Heart right ventricle (tissue), 16 donors: ENCODE results near the gene CERS6. TPM values are rescaled to one million over a fixed set of nuclear protein-coding genes. Genes with fewer than 3 reads are reported as not detected.
"Not testable (repeated sequence)": the region's sequence is repeated elsewhere in the genome, so short reads cannot be mapped to it uniquely, and the experiment has no call there.

Source experiments
- ATAC-seq, 8 donors: fragments of 200-7000 bp; cut with Tn5 transposase; one replicate each; pipeline ENCODE4 v1.9.1; 2020; ENCODE audit warnings: mild to moderate bottlenecking in 8 of 8, moderate library complexity in 8 of 8, moderate number of reproducible peaks in 1 of 8
- DNase-seq, 2 donors: peaks; one replicate each; pipeline ENCODE4 v3.0.0-alpha.2; 2020
- H3K27ac ChIP-seq, 10 donors: fragments of 200-600 bp; sonication (generic) in 2 of 10; one replicate each; pipeline versions ENCODE4 v1.5.0 to v1.8.0; 2020 to 2022; ENCODE audit warnings: mild to moderate bottlenecking in 3 of 10
- H3K27me3 ChIP-seq, 7 donors: fragments of 200-600 bp; one replicate each; pipeline ENCODE4 v1.8.0; 2021 to 2022; ENCODE audit warnings: mild to moderate bottlenecking in 2 of 7
- H3K36me3 ChIP-seq, 9 donors: fragments of 200-600 bp; sonication (generic) in 1 of 9; one replicate each; pipeline versions ENCODE4 v1.5.0 to v1.8.0; 2020 to 2022; ENCODE audit warnings: mild to moderate bottlenecking in 2 of 9
- H3K4me1 ChIP-seq, 9 donors: fragments of 200-600 bp; sonication (generic) in 1 of 9; one replicate each; pipeline versions ENCODE4 v1.5.0 to v1.8.0; 2020 to 2022; ENCODE audit warnings: mild to moderate bottlenecking in 4 of 9
- H3K4me3 ChIP-seq, 10 donors: fragments of 200-600 bp; sonication (generic) in 2 of 10; one replicate each; pipeline versions ENCODE4 v1.5.0 to v1.8.0; 2020 to 2022; ENCODE audit warnings: mild to moderate bottlenecking in 7 of 10, moderate library complexity in 2 of 10
- H3K9me3 ChIP-seq, 11 donors: fragments of 200-600 bp in 10 of 11; sonication (generic) in 2 of 11; one replicate each; pipeline versions ENCODE4 v1.5.0 to v1.8.0; 2013 to 2022; ENCODE audit warnings: mild to moderate bottlenecking in 2 of 11, control low read depth in 1 of 11, moderate library complexity in 1 of 11
- WGBS, 2 donors: extraction: QIAGEN DNeasy Blood & Tissue Kit; methylation state at CpG; one replicate each; pipeline ENCODE4 v1.1.7; 2013; ENCODE audit warnings: inconsistent platforms in 1 of 2; 5-methylcytosine and 5-hydroxymethylcytosine counted together
- intact Hi-C, 10 donors: fragments of 100-400 bp; cut with DNase I; formaldehyde crosslinking; loops; one replicate each; pipeline versions ENCODE4 v1.11.1 to v1.14.2; 2022
- polyA plus RNA-seq, 2 donors: library from polyadenylated mRNA; stranded (reverse); fragments of 200-250 nt; gene quantifications; one replicate each; pipeline ENCODE4 v1.2.3, GENCODE V29; 2013
- total RNA-seq, 10 donors: library from RNA; stranded (reverse); fragmentation: NEBNext Ultra II Directional in 3 of 10; extraction: Animal tissue kit (Norgen Biotek cat#: 25700) in 3 of 10; gene quantifications; one replicate each; pipeline versions ENCODE4 v1.2.1 to v1.2.4, GENCODE V29; 2021 to 2023
- TF ChIP-seq, protein P1 (sequence below), 9 donors: fragments of 200-600 bp; sonication (generic) in 2 of 9; IDR thresholded peaks; one replicate each; pipeline versions ENCODE4 v1.5.0 to v1.8.0; 2021 to 2022; ENCODE audit warnings: antibody characterized with exemption in 9 of 9, mild to moderate bottlenecking in 5 of 9, moderate library complexity in 1 of 9
- donor health status: Arrhythmogenic right ventricular cardiomyopathy.
- donor health status: ischemic (EF 13 %, LVEDD 7.1; RV severe dilation, severe dysfunction).
- donor health status: healthy with polysubstance abuse.
- donor health status: DM: no; HTN: yes; CAD: no.
- donor health status: DM: no; HTN: no; CAD: no.
- donor health status: ischemic (EF 25% LVEDD 6.9; RV normal size, moderate dysfunction).
- donor health status: ischemic (EF 25% LVEDD 5.7; RV mildly dilated, moderate dysfunction).
- donor health status: healthy.
- donor health status: DM: yes; HTN: yes; CAD: no.
- donor health status: Ischemic cardiomyopathy.
- donor health status: ischemic (EF 35%, LVEDD 5.7; RV mildly dilated, moderate dysfunction).
- donor health status: nonischemic (EF 11% LVEDD 7.7; RV severe dilation, severe dysfunction).
- donor health status: DM: yes; HTN: yes; CAD: no.
- donor health status: PGD.
- donor health status: ischemic (EF 29% LVEDD 5.4; RV normal size, mild dysfunction).
- donor health status: nonischemic (EF 23%, LVEDD 6.1; RV moderate dilation, normal function).

Gene CERS6
- total and polyA plus RNA-seq, 12 donors: 20.5 to 76.3 (median 56.1) TPM

DNA sequence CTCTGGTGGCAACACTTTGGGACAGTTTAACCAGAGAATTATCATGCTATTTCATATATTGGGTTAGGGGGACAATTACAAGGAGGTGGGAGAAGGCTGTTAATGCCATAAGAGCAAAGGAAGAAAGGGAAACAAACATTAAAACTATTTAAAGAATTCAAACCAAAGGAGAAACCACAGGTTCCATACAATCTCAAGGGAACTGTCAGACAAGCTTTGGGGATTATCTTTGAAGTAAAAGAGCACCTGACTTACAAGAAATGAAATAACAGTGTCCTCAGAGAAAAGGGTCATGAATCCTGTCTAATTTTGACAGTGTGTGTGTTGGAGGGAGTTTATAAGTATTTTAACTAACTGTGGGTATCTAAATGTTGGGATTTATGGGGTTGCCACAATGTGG, 44.4 kb downstream of the CERS6 start:
- Histone ChIP-seq H3K27ac (no peak overlapping the region), H3K27me3 (no peaks in the 10 kb centered on the region), H3K9me3 (peaks cover 0 to 10% (median 0%) of the 10 kb centered on the region in 11 donors), H3K36me3 (no peaks in the 10 kb centered on the region), H3K4me3 (no peak overlapping the region), H3K4me1 (peaks cover 0 to 55% (median 15%) of the 10 kb centered on the region in 9 donors)
- ATAC-seq: no peak
- TF ChIP-seq, protein P1, sequence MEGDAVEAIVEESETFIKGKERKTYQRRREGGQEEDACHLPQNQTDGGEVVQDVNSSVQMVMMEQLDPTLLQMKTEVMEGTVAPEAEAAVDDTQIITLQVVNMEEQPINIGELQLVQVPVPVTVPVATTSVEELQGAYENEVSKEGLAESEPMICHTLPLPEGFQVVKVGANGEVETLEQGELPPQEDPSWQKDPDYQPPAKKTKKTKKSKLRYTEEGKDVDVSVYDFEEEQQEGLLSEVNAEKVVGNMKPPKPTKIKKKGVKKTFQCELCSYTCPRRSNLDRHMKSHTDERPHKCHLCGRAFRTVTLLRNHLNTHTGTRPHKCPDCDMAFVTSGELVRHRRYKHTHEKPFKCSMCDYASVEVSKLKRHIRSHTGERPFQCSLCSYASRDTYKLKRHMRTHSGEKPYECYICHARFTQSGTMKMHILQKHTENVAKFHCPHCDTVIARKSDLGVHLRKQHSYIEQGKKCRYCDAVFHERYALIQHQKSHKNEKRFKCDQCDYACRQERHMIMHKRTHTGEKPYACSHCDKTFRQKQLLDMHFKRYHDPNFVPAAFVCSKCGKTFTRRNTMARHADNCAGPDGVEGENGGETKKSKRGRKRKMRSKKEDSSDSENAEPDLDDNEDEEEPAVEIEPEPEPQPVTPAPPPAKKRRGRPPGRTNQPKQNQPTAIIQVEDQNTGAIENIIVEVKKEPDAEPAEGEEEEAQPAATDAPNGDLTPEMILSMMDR (IDR thresholded peaks at IDR 0.05): no peak
- intact Hi-C loops: no loop called here
- DNase-seq: no peak

DNA sequence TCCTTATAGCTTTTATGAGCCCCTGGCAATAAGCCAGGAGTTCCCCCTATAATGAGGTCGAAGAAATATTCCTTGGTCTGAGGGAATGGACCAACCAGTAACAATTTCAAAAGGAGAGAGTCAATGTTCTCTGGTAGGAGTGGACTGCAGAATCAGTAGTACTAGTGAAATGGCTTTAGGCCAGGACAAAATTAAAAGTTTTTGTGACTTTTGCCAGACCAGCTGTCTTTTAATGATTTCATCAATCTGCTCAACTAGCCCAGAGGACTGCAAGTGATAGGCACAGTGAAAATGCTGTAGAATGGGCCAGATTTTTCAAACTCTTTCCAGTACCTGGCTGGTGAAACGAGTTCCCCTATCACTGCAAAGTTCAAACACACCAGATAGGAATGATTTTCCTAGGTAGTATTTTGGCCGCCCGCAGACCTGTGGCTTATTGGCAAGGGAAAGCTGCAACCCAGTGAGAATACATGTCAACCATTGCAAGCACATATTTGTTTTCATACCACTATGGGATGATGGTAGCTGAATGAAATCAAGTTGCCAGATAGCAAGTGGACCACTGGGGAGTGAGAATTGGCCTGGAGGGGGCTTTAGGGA, 45.5 kb downstream of the CERS6 start:
- H3K27ac ChIP-seq: no peak overlapping the region
- WGBS, 2 donors: 71 to 73% methylated on average over 4 of the region's 4 CpGs
- no peak overlapping the region for H3K4me3 ChIP-seq
- TF ChIP-seq, protein P1 (IDR thresholded peaks at IDR 0.05): no peak
- ATAC-seq: peak in 6 of 8 donors; percentile 22 to 65 (median 34)
- intact Hi-C loops: no loop called here
- peaks cover 0 to 10% (median 0%) of the 10 kb centered on the region in 11 donors for H3K9me3 ChIP-seq
- DNase-seq: no peak
- H3K4me1 ChIP-seq: peaks cover 0 to 51% (median 15%) of the 10 kb centered on the region in 9 donors
- H3K36me3 ChIP-seq: no peaks in the 10 kb centered on the region
- no peaks in the 10 kb centered on the region for H3K27me3 ChIP-seq

DNA sequence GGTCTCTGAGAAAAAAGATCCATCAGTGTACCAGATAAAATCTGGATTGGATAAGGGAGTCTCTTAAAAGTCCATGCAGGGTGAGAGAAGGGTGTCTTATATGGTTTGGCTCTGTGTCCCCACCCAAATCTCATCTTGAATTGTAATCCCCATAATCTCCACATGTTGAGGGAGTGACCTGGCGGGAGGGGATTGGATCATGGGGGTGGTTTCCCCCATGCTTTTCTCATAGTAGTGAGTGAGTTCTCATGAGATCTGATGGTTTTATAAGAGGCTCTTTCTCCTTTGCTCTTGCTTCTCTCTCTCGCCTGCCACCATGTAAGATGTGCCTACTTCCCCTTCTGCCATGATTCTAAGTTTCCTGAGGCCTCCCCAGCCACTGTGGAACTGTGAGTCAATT, 46.8 kb downstream of the CERS6 start:
- H3K9me3 ChIP-seq, H3K36me3 ChIP-seq, H3K27me3 ChIP-seq, ATAC-seq, H3K27ac ChIP-seq, H3K4me3 ChIP-seq, DNase-seq, intact Hi-C loops: not testable (repeated sequence)
- H3K4me1 ChIP-seq: peaks cover 0 to 56% (median 17%) of the 10 kb centered on the region in 9 donors
- WGBS, 2 donors: 98 to 100% methylated on average over 2 of the region's 2 CpGs

DNA sequence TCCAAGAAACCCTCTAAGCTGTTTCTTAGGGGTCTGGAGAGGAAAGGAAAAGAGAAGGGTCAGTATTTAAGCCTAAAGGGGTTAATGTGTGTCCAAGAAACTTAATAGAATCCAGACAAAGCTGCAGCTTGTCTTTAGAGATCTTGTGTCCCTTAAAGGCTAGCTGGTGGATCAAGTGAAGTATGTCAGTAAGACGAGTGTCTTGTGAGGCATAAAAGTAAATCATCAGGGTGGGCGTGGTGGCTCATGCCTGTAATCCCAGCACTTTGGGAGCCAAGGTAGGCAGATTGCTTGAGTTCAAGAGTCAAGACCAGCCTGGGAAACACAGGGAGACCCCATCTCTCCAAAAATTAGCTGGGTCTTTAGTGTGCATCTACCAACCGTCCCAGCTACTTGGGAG, 47.8 kb downstream of the CERS6 start:
- TF ChIP-seq, protein P1 (IDR thresholded peaks at IDR 0.05): no peak
- WGBS, 2 donors: 93 to 97% methylated on average over 3 of the region's 3 CpGs
- Histone ChIP-seq H3K4me1 (peaks cover 0 to 48% (median 11%) of the 10 kb centered on the region in 9 donors), H3K9me3 (peaks cover 0 to 10% (median 0%) of the 10 kb centered on the region in 11 donors), H3K36me3 (no peaks in the 10 kb centered on the region), H3K27me3 (no peaks in the 10 kb centered on the region), H3K27ac (no peak overlapping the region), H3K4me3 (no peak overlapping the region)
- no peak for DNase-seq
- intact Hi-C loops: no loop called here
- ATAC-seq: no peak

DNA sequence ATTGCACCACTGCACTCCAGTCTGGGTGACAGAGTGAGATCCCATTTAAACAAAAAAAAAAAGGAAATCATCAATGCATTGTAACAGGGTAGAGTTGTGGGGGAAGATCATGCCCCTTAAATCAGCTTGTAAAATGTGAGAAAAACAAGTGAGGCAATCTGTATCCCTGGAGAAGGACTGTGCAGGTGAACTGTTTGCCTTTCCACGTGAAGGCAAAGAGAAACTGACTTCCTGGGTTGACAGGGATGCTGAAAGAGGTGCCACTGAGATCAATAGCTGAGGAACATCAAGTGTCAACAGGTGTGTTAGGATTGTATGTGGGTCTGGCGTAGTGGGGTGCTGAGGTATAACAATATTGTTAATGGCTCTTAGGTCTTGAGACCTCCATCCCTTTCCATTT, 48.3 kb downstream of the CERS6 start:
- no peak overlapping the region for H3K27ac ChIP-seq
- peaks cover 0 to 10% (median 0%) of the 10 kb centered on the region in 11 donors for H3K9me3 ChIP-seq
- ATAC-seq (no peak), DNase-seq (no peak)
- peaks cover 0 to 45% (median 11%) of the 10 kb centered on the region in 9 donors for H3K4me1 ChIP-seq
- 91 to 98% methylated on average over 2 of the region's 2 CpGs for WGBS, 2 donors
- TF ChIP-seq, protein P1 (IDR thresholded peaks at IDR 0.05): no peak
- no peak overlapping the region for H3K4me3 ChIP-seq
- intact Hi-C loops: no loop called here
- H3K36me3 ChIP-seq: no peaks in the 10 kb centered on the region
- no peaks in the 10 kb centered on the region for H3K27me3 ChIP-seq
